Measurements from ENCODE around the gene CBX2.

CBX2 gene

DNA sequence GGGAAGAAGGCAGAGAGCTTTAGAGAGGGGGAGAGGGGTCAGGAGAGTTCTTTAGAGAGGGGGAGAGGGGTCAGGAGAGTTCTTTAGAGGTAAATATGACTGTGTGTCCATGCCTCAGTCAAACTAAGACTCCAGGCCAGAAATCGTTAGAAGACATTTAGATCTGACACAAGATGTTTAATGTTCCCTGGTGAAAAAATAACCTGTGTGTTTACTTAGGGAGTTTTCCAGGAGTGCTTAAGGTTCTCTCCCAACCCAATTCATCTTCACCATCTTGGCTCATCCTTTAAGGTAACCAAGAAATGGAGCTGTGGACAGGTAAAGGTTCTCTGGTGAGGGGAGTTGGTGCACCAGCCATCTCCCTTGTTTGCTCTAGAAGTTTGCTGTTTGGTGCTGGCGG lies 51.5 kb downstream of the CBX2 start:
- no peak for DNase-seq (ENCODE audit: low read depth)

DNA sequence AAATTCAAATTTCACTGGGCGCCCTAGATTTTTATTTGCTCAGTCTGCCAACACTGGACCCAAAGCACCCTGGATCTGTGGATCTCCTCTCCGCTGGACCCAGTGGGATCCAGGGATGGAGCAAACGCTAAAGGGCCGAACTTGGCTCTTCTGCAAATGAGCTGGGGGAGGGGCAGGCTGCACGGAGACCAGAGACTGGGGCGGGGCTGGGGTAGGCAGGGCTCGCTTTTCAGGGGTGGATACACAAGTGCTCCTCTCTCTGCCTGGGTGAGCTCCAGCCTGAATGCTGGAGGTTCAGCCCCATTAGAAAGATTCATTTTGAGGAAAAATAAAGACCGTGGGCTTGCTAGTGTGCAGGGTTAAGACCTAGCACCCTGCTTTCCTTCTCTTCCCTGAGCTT lies 52.4 kb downstream of the CBX2 start:
- DNase-seq (ENCODE audit: low read depth): no peak

DNA sequence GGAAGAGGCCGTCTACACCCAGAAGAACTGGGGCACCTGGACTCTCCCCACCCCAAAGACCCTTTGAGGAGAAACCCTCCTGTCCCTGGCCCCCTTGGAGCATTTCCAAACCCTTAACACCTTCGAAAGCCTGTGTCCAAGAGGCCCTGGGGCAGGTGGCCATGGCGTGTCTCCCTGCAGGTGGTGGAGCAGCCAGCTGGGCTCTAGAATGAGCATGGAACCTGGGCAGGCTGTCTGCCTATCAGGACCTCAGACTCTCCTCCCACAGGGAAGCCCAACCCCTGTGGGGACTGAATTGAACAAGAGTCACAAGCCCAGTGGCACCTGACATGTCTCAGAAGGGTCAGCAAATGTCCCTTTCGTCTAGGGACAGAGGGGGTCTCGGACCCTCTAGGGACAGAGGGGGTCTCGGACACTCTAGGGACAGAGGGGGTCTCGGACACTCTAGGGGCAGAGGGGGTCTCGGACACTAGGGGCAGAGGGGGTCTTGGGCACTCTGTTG lies 52.9 kb downstream of the CBX2 start:
- DNase-seq (ENCODE audit: low read depth): no peak

DNA sequence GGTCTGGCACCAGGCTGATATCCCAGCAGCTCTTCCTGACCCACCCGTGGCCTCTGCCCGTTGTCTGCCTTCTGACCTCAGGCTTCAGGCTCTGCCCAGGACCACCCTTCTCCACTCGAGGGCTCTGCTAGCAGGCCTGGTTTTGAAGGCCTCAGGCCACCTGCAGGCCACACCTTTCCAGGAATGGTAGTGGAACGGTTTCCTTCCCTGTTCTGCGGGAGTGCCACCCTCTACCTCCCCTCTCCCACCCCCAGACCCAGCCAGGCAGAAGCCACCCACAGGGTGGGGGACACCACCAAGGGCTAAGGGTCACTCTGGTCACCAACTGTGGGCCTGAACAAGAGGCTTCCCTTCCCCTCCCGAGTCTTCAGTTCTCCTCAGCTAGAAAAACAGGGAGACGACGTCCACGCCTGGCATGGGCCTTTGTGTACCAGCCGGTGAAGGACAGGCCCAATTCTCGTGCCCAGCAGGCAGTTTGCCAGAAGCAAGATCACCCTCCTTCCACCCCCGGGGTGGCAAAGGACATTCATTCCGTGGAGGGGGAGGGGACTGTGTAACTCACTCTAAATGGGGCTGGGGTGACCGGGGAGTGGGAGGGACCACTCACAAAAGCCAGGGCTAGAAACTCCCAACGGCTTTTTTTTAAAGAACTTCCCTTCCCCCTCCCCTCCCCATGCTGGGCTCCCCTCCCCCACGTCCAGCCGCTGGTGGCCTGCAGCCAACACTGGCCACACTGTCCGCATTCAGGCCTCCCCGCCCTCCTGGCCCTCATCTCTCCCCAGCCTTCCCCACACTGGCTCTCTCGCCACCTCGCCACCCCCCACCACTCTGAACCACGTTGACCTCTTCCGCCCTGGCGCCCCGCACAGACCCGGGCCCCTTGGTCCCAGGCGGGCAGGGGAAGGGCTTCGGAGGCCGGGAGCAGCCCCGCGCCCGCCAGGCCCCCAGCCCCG lies 53.6 kb downstream of the CBX2 start:
- DNase-seq (ENCODE audit: low read depth): no peak

DNA sequence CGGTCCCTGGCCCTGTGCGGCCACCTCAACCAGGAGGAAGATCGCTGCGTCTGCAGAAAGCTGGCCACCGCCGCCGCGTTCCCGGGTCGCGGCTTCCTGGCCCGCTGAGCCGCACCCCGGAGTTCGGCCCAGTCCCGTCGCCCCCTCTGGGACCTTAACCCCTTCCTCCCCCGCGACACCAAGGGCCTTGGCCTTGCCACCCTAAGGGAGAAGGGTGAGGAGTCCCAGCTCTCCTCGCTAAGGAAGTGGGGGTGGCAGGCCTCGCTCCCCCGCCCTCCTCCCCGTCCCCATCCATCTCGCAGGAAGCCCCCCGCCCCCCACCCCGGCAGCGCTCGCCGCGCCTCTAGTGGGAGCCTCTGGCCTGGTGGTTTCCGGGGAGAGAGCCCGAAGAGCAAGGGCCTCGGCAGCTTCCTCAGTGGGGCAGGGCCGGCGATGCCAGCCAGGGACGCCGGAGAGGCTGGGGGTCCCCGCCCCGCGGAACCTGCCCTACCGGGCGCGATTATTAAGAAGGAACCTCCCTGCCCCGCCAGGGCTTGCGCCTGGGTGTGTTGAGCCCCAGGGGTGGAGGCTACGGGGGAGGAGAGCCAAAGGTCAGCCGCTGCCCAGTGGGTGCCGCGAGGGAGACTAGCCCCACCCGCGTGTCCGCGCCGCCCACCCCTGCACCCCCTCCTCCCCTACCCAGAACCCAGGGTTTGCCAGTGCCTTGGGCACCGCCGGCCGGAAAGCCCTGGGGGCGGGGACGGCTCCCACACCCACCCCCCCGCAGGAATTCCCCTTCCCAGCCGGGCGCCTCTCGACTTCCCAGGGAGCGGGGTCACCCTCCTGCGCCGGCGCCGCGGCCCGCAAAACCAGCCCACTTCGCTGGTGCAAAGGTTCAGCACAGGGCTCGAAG lies 54.5 kb downstream of the CBX2 start:
- no peak for DNase-seq (ENCODE audit: low read depth)

DNA sequence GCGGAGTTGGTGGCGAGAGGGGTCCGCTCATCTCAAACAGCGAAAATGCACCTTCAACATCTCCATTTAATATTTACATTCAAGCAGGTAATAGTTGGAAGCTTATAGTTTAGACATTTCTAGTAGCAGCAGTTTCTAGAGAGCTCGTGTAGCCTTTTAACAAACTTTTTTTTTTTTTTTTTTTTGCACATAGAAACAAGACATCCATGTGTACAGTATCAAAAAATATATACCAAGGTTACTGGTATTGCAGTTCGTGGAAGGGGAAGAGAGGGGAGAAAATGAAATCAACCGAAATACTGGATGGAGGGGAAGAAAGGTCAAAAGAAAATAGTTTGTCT lies 55.1 kb downstream of the CBX2 start:
- no peak for DNase-seq (ENCODE audit: low read depth)

DNA sequence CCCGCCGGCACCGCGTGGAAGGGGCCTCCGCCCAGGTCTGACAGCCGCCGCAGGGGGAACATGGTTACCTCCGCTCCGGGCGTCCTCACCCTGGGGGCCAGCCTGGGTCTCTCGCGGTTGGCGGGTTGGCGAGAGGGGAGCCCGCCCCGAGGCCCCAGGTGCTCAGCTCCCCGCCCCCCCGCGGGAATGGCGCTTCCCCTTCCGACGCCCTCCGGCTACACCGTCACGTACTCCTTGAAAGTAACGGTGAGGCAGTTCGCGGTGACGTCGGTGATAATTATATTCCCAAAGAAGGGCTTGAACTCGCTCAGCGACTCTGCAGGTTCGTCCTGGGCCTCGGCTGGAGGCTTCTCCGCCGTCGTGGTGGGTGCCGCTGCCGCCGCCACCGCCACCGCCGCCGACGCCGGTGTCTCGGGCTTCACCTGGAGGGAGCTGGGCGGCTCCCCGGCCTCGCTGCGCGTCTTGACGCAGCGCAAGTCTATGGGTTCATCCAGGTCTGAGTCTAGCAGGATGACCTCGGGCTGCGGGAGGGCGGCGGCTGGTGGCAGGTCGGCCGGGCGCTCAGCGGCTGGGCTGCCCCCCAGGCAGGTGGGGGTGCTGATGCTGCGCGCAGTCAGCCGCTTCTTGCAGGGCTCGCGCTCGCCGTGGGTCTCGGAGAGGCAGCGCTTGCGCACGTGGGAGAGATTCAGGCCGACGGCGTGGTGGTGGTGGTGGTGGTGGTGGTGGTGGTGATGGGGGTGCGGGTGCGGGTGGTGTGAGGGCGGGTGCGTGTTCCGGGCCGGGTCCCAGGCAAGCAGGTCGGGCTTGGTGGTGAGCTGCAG lies 56.0 kb downstream of the CBX2 start:
- DNase-seq (ENCODE audit: low read depth): no peak

DNA sequence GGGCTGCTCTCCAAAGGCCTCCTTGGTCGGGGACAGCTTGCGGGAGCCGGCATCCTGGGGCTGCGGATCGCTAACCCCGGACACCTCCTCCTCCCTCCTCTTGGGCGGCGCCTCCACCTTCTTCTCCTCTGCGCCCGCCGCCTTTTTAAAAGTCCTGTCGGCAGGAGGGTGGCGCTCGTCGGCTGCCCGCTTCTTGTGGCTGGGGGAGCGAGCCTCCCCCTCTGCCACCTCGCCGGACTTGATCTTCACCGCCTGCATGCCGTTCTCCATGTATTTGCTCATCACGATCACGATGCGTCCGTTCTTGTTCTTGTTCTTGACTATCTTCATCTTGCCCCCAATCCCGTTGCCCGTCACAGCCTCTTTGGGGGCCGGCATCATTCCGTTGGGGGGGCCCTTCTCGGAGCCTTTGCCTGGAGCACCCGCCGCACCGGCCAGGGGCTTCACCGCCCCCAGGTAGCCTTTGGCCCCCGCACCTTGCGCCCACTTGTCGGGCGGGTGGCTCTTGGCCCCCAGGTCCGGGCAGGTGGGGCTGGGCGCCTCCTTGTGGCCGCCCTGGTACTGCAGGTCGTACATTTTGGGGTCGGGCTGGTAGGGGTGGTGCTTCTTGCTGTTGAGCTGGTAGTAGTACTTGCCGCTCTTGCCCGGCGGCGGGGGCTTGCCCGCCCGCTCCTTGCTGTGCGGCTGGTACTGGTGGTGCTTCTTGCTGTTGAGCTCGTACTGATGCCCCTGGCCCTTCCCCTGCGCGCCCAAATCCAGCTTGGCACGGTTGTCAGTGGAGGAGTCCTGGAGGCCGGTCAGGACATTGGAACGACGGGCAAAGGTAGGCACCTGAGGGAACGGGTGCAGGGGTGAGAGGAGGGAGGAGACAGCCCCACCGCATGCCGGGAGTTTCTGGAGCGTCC lies 56.9 kb downstream of the CBX2 start:
- DNase-seq (ENCODE audit: low read depth): no peak

DNA sequence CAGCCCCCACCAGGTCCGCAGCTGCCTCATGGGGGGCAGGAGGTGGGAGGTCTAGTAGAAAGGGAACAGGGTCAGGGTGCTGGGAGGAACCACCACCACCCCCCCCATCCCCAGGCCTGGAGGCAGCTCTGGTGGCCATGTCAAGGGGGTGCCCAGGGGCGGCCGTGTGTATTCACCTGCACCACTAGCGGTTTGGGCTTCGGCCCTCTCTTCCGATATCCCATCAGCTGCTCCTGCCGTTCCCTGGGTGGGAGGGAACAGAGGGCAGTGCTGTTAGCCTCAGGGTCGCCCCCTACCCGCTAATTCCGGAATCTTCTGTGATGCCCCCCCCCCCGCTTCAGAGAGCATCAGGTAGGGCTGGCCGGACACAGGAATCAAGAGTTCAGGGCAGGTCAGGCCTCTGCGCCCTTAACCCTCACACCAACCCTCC lies 57.5 kb downstream of the CBX2 start:
- DNase-seq (ENCODE audit: low read depth): no peak

DNA sequence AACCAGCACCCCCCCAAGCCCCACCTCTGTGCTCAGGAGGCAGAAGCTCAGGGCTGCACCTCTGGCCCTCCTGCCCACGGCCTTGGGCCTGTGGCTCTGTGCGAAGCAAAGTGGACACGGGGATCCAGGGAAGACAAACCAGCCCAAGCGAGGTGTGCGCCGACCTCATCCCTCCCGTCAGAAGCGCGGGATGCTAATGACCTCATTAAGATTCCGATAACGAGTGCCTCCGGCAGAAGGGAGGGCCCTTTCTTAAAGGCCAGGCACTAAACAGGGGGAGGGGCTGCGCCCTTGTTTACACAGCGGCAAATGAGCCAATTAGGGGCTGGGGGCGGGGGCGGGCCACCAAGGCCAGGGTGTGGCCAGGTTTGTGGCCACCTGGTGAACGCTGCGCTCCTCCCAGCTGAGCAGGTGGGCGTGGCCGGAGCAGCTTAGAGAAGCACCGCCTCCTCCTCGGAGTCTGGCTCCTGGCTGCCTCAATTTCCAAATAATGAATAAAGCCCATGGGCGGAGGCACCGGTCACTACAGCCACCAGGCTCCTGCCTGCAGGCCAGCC lies 58.1 kb downstream of the CBX2 start:
- DNase-seq (ENCODE audit: low read depth): no peak

DNA sequence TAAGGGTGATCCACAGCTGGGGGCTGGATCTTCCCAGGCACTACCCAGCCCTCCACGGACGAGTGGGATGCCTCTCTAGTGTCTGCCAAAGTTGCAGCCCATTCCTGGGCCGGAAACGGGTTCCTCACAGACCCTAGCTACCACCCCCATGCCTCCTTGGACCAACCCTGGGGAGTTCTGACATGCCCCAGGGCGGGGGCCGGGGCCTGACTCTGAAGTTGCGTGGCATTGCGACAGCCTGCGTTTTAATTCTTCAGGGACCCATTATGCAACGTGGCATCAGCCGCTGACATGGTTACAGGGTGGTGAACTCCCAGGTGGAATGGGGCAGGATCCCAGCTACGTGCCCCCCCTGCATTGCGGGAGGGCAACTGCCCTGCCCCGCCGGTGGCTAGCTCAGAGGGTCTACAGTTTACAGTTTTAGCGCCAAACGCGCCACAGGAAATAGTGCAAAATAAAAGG lies 58.6 kb downstream of the CBX2 start:
- DNase-seq (ENCODE audit: low read depth): no peak

DNA sequence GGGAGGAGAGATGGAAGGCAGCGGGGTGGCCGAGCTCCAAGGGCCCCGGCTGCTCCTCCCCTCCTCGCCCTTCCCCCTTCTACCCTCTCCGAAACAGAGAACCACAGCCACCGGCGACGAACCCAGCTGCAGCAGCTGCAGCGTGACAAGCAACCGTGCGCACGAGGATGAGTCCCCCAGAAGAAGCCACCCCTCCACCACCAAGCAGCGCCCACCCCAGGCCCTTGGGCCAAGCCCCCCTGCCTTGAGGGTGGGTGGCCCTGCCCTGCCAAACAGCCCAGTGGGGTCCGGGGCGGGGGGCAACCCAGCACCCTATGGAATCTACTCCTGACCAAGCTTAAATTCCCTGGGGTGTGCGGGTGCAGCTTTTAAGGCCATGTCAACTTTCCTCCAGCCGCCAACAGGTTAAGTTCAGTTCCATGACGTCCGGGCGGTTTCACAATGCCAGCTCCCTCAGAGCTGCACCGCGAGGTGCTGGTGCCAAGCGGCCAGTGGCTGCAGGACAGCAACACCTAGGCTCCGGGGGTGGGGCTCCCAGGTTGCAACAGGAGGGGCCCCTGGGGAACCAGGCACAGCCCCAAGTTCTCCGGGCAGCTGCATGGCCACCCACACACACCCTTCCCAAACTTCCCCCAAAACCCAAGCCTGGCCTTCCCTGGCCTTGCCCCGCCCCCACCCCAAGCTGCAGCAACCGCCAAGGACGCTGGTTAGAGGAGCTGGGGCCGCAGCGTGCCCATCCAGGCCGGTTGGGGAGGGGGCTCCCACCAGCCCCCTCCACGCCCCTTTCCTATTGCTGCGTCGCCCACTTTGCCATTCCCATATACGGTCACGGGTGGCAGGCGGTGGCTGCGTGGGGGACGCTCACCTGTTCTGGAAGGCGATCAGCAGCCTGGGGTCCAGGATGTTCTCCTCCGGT lies 59.3 kb downstream of the CBX2 start:
- DNase-seq (ENCODE audit: low read depth): no peak
